IPS DF 4.7 (cell line): ENCODE measurements around the gene MFAP2.

Experiments
- DNase-seq: peaks from one replicate; pipeline ENCODE4 v3.0.0-alpha.2; 2013; ENCODE audit warnings: low spot score; ENCODE audit errors: extremely low read depth

Gene MFAP2

GRCh38 chr1:16980473-16981268, at the start of gene MFAP2:
TSS of gene MFAP2 (minus strand) at chr1:16980620. CDS start at chr1:16978273, 2,347 bp downstream.
- DNase-seq: no peak

DNA sequence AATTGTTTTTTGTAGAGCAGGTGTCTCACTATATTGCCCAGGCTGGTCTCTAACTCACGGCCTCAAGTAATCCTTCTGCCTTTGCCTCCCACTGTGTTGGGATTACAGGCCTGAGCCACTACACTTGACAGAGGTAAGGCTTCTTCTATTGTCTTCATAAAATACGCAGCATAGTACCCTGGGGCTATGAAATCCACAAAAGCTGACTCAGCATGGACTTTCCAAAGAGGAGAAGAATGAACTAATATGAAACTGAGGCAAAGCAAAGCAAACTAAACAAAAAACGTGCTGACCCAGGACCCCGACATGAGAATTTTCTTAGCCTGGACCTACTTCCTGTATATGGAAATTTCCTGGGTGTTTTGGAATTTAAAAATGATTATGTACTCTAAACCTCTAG, 49.8 kb upstream of the MFAP2 start:
- no peak for DNase-seq

- DNase-seq: no peak
Observed at GRCh38 chr1:17028662-17029188, 48.3 kb upstream of the MFAP2 start.

DNA sequence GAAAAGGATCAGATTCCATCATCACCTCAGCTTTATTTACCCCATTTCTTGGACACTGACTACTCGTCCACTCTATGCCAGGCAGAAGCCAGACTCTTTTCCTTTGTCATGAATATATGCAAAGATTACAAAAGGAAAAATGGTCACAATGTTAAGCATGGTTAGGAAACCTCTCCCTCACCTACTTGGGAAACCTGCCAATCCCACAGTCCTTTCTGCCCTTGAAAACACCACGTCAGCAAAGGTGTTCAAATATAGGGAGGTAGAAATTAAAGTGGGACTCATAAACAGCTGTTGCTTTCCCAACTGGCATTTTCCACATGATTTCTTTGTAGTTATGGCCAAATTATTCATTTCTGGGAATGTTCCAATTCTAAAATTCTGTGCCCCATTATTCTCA, 47.5 kb upstream of the MFAP2 start:
- no peak for DNase-seq

- no peak for DNase-seq
Observed at GRCh38 chr1:17027403-17027802, 47.0 kb upstream of the MFAP2 start.

- DNase-seq: no peak
Observed at GRCh38 chr1:17024721-17025120, 44.3 kb upstream of the MFAP2 start.

DNA sequence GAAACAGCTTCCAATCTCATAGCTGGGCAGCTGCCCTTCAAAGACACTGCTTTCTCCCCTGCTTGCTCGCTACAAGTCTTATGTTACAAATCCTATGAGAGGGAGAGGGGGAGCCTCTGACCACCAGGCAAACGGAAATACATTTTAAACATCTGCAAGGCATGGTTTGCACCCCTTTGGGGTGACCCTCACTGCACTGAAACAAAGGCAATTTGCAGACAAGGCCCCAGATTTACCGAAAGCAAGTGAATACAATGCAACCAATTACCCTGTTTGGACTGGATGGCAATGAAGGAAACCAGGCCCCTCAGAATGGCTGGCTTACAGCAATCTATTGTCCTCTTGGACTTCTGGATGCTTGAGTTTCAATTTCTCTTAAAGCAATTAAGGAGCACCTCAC, 43.2 kb upstream of the MFAP2 start:
- no peak for DNase-seq

- DNase-seq: no peak
Observed at GRCh38 chr1:17023102-17023501, 42.7 kb upstream of the MFAP2 start.

- DNase-seq: no peak
Observed at GRCh38 chr1:17021896-17022295, 41.5 kb upstream of the MFAP2 start.

GRCh38 chr1:17020502-17020901, 40.1 kb upstream of the MFAP2 start:
- DNase-seq: no peak

- no peak for DNase-seq
Observed at GRCh38 chr1:17018849-17019248, 38.4 kb upstream of the MFAP2 start.

GRCh38 chr1:17017435-17017834, 37.0 kb upstream of the MFAP2 start:
- no peak for DNase-seq

- DNase-seq: no peak
Observed at GRCh38 chr1:17016317-17016661, 35.9 kb upstream of the MFAP2 start.

GRCh38 chr1:17014671-17015567, 34.5 kb upstream of the MFAP2 start:
- DNase-seq: no peak

- DNase-seq: no peak
Observed at GRCh38 chr1:17013491-17014320, 33.3 kb upstream of the MFAP2 start.

GRCh38 chr1:17012775-17013490, 32.5 kb upstream of the MFAP2 start:
- no peak for DNase-seq

DNA sequence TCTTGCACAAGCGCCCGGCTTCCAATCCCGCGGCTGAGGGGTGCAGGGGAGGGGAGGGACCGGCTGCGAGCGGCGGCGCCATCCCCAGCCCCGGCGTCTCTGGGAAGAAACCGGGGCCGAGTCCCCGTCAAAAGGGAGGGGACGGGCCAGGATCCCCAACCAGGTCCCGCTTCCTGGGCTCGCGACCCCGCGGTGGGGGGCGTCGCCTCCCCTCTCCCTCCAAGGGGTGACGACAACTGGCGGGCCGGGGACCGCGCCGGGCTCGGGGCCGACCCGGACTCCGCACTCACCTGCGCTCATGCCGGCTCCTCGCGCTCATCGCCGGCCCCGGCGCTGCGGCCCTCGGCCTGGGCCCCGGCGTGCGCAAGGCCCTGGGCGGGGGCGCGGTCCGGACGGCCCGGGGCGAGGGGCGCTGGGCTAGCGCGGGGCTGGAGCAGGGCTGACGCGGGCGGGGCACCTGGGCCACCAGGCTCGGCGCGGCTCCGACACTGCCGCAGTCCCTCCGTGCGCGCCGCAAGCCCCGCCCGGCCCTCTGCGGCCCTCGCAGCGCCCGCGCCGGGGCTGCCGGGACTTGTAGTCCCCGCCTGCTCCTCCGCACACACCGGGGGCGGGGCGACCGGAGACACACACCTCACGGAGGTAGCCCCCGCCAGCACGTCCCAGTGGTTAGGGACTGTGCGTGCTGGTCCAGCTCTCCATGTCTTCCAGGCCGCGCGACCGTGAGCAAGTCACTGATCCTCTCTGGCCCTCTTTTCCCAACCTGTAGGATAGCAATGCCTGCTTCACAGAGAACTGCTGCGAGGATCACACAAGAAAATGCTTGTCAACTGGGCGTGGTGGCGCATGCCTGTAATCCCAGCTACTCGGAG, 31.3 kb upstream of the MFAP2 start, which contains the start of gene ATP13A2:
Gene ATP13A2 (minus strand): TSS at position 490 of the 869 bp plus-strand sequence. CDS start 190 bp downstream, at position 300.
- DNase-seq: no peak

GRCh38 chr1:17011092-17011438, 30.6 kb upstream of the MFAP2 start:
- no peak for DNase-seq

GRCh38 chr1:17009706-17010105, 29.3 kb upstream of the MFAP2 start:
- no peak for DNase-seq
